Heart left ventricle (tissue), 16 donors: ENCODE data around the gene IFT122. TPM values are rescaled to one million over a fixed set of nuclear protein-coding genes. Genes with fewer than 3 reads are reported as not detected.

Source experiments
- ATAC-seq, 4 donors: fragments of 200-7000 bp; cut with Tn5 transposase; one replicate each; pipeline ENCODE4 v1.9.1; 2020 to 2022; ENCODE audit warnings: moderate library complexity in 4 of 4, mild to moderate bottlenecking in 3 of 4, moderate number of reproducible peaks in 1 of 4
- DNase-seq, 5 donors: peaks; one replicate each; pipeline ENCODE4 v3.0.0-alpha.2; 2020
- H3K27ac ChIP-seq, 12 donors: fragments of 200-600 bp; sonication (generic) in 4 of 12; one replicate each; pipeline versions ENCODE4 v1.5.0 to v1.8.0; 2016 to 2022; ENCODE audit warnings: mild to moderate bottlenecking in 2 of 12
- H3K27me3 ChIP-seq, 9 donors: fragments of 200-600 bp; sonication (generic) in 2 of 9; one replicate each; pipeline versions ENCODE4 v1.5.1 to v1.8.0; 2016 to 2022; ENCODE audit warnings: mild to moderate bottlenecking in 3 of 9
- H3K36me3 ChIP-seq, 9 donors: fragments of 200-600 bp; sonication (generic) in 2 of 9; one replicate each; pipeline versions ENCODE4 v1.5.0 to v1.8.0; 2018 to 2022; ENCODE audit warnings: mild to moderate bottlenecking in 2 of 9
- H3K4me1 ChIP-seq, 12 donors: fragments of 200-600 bp; sonication (generic) in 4 of 12; one replicate each; pipeline versions ENCODE4 v1.5.0 to v1.8.0; 2016 to 2022; ENCODE audit warnings: mild to moderate bottlenecking in 3 of 12
- H3K4me3 ChIP-seq, 12 donors: fragments of 200-600 bp; sonication (generic) in 4 of 12; one replicate each; pipeline versions ENCODE4 v1.5.0 to v1.8.0; 2017 to 2022; ENCODE audit warnings: mild to moderate bottlenecking in 9 of 12, moderate library complexity in 4 of 12
- H3K9me3 ChIP-seq, 12 donors: fragments of 200-600 bp; sonication (generic) in 4 of 12; one replicate each; pipeline versions ENCODE4 v1.5.0 to v1.8.0; 2016 to 2022; ENCODE audit warnings: mild to moderate bottlenecking in 1 of 12
- POLR2A ChIP-seq, 2 donors: fragments of 450-650 bp; IDR thresholded peaks; one replicate each; pipeline ENCODE4 v1.6.1; 2017; ENCODE audit warnings: antibody characterized with exemption in 2 of 2, mild to moderate bottlenecking in 2 of 2, moderate library complexity in 2 of 2
- WGBS, 4 donors: extraction: QIAGEN DNeasy Blood & Tissue Kit in 2 of 4; methylation state at CpG; one replicate each; pipeline versions ENCODE4 v1.1.5 to v1.1.7; 2013 to 2018; 5-methylcytosine and 5-hydroxymethylcytosine counted together
- intact Hi-C, 10 donors: fragments of 100-400 bp; cut with DNase I; formaldehyde crosslinking; loops; one replicate each; pipeline versions ENCODE4 v1.11.1 to v1.14.2; 2022
- polyA plus RNA-seq, 2 donors: library from polyadenylated mRNA; stranded (reverse); fragments of 200-250 nt; gene quantifications; one replicate each; pipeline ENCODE4 v1.2.3, GENCODE V29; 2013
- total RNA-seq, 9 donors: library from RNA; depleted of rRNA in 2 of 9; stranded (reverse); fragments of >200 nt in 2 of 9; fragmentation: NEBNext Ultra II Directional in 3 of 9; extraction: Animal tissue kit (Norgen Biotek cat#: 25700) in 3 of 9; gene quantifications; one replicate each; pipeline versions ENCODE4 v1.1.0 to v1.2.4, GENCODE V29; 2016 to 2023
- TF ChIP-seq, protein P1 (sequence below), 12 donors: fragments of 200-600 bp; sonication (generic) in 4 of 12; IDR thresholded peaks; one replicate each; pipeline versions ENCODE4 v1.5.0 to v1.8.0; 2018 to 2022; ENCODE audit warnings: antibody characterized with exemption in 12 of 12, mild to moderate bottlenecking in 5 of 12
- donor health status: ischemic (EF 13 %, LVEDD 7.1; RV severe dilation, severe dysfunction).
- donor health status: healthy with polysubstance abuse.
- donor health status: DM: no; HTN: yes; CAD: no.
- donor health status: DM: no; HTN: no; CAD: no.
- donor health status: ischemic (EF 25% LVEDD 6.9; RV normal size, moderate dysfunction).
- donor health status: ischemic (EF 25% LVEDD 5.7; RV mildly dilated, moderate dysfunction).
- donor health status: healthy.
- donor health status: DM: yes; HTN: yes; CAD: no.
- donor health status: ischemic (EF 35%, LVEDD 5.7; RV mildly dilated, moderate dysfunction).
- donor health status: nonischemic (EF 11% LVEDD 7.7; RV severe dilation, severe dysfunction).
- donor health status: DM: yes; HTN: yes; CAD: no.
- donor health status: PGD.
- donor health status: ischemic (EF 29% LVEDD 5.4; RV normal size, mild dysfunction).
- donor health status: nonischemic (EF 23%, LVEDD 6.1; RV moderate dilation, normal function).

Gene IFT122
- total and polyA plus RNA-seq, 11 donors: 7.2 to 34.2 (median 16.6) TPM

- WGBS, 4 donors: 85 to 89% (median 87%) methylated on average over 19 of the region's 19 CpGs
- H3K27ac ChIP-seq: peak overlapping the region in 2 of 12 donors; percentile 45 to 87
- ATAC-seq (no peak), DNase-seq (no peak)
- peaks cover 16 to 96% (median 75%) of the 10 kb centered on the region in 12 donors for H3K4me1 ChIP-seq
- no peak overlapping the region for H3K4me3 ChIP-seq
- peaks cover 0 to 99% (median 76%) of the 10 kb centered on the region in 9 donors for H3K36me3 ChIP-seq
- H3K9me3 ChIP-seq: no peaks in the 10 kb centered on the region
- TF ChIP-seq, protein P1, sequence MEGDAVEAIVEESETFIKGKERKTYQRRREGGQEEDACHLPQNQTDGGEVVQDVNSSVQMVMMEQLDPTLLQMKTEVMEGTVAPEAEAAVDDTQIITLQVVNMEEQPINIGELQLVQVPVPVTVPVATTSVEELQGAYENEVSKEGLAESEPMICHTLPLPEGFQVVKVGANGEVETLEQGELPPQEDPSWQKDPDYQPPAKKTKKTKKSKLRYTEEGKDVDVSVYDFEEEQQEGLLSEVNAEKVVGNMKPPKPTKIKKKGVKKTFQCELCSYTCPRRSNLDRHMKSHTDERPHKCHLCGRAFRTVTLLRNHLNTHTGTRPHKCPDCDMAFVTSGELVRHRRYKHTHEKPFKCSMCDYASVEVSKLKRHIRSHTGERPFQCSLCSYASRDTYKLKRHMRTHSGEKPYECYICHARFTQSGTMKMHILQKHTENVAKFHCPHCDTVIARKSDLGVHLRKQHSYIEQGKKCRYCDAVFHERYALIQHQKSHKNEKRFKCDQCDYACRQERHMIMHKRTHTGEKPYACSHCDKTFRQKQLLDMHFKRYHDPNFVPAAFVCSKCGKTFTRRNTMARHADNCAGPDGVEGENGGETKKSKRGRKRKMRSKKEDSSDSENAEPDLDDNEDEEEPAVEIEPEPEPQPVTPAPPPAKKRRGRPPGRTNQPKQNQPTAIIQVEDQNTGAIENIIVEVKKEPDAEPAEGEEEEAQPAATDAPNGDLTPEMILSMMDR (IDR thresholded peaks at IDR 0.05): no peak
- H3K27me3 ChIP-seq: no peaks in the 10 kb centered on the region
- intact Hi-C loops: loop anchor here in 8 of 10 donors (5.0 kb wide), 5 partner anchors 34 to 71 kb away; partner anchors contain the start of gene PLXND1 (in 1 of the 8)
These were observed 122.8 kb downstream of the IFT122 start for GRCh38 chr3:129562803-129563202.

DNA sequence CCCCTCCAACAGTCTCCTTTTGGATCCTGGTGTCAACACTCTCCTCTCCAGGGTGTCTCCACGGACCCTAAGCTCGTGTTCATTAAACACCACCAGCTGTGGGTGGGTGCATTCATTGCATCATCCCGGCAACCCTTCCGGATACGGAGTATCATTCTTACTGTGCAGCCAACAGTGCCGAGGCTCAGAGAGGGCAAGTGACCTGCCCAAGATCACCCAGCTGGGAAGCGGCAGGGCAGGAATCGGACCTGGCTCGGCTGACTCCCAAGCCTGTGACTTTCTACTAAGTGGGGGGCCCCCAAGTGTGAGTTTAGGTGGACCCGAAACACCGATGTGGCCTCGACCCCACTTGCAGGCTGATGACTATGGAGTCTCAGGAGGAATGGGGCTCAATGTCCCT, 123.3 kb downstream of the IFT122 start:
- peaks cover 15 to 94% (median 73%) of the 10 kb centered on the region in 12 donors for H3K4me1 ChIP-seq
- intact Hi-C loops: loop anchor here in 8 of 10 donors (5.0 kb wide), 5 partner anchors 34 to 71 kb away; partner anchors contain the start of gene PLXND1 (in 1 of the 8)
- H3K4me3 ChIP-seq: no peak overlapping the region
- H3K27me3 ChIP-seq: no peaks in the 10 kb centered on the region
- WGBS, 4 donors: 86 to 90% (median 87%) methylated on average over 12 of the region's 12 CpGs
- ATAC-seq (no peak), DNase-seq (no peak)
- H3K27ac ChIP-seq: peak overlapping the region in 10 of 12 donors; percentile 22 to 87 (median 44)
- no peak for TF ChIP-seq POLR2A (IDR thresholded peaks at IDR 0.05)
- TF ChIP-seq, protein P1 (IDR thresholded peaks at IDR 0.05): no peak
- H3K9me3 ChIP-seq: no peaks in the 10 kb centered on the region
- peaks cover 0 to 99% (median 76%) of the 10 kb centered on the region in 9 donors for H3K36me3 ChIP-seq

GRCh38 chr3:129563850-129564535, 124.0 kb downstream of the IFT122 start:
- Histone ChIP-seq H3K36me3 (peaks cover 0 to 99% (median 76%) of the 10 kb centered on the region in 9 donors), H3K27me3 (no peaks in the 10 kb centered on the region), H3K27ac (peak overlapping the region in 11 of 12 donors; percentile 22 to 73 (median 45)), H3K4me3 (no peak overlapping the region), H3K9me3 (no peaks in the 10 kb centered on the region), H3K4me1 (peaks cover 11 to 88% (median 66%) of the 10 kb centered on the region in 12 donors)
- intact Hi-C loops: loop anchor here in 8 of 10 donors (1.0 to 5.0 kb wide), 6 partner anchors 26 to 72 kb away; partner anchors contain the start of gene PLXND1 (in 1 of the 8)
- TF ChIP-seq, protein P1 (IDR thresholded peaks at IDR 0.05): no peak
- TF ChIP-seq POLR2A (IDR thresholded peaks at IDR 0.05): no peak
- peak in 2 of 4 donors; percentile 6 to 25 for ATAC-seq
- DNase-seq: peak in 1 of 5 donors; percentile 59
- WGBS, 4 donors: 50 to 71% (median 64%) methylated on average over 4 to 8 of the region's 8 CpGs

- TF ChIP-seq, protein P1 (IDR thresholded peaks at IDR 0.05): no peak
- no peak for TF ChIP-seq POLR2A (IDR thresholded peaks at IDR 0.05)
- DNase-seq (no peak), ATAC-seq (no peak)
- Histone ChIP-seq H3K36me3 (peaks cover 0 to 99% (median 77%) of the 10 kb centered on the region in 9 donors), H3K4me3 (no peak overlapping the region), H3K27me3 (no peaks in the 10 kb centered on the region), H3K9me3 (no peaks in the 10 kb centered on the region), H3K27ac (peak overlapping the region in 10 of 12 donors; percentile 1 to 73 (median 42)), H3K4me1 (peaks cover 11 to 76% (median 59%) of the 10 kb centered on the region in 12 donors)
- 67 to 92% (median 89%) methylated on average over 2 to 21 of the region's 21 CpGs for WGBS, 4 donors
- intact Hi-C loops: loop anchor here in 8 of 10 donors (1.0 to 5.0 kb wide), 6 partner anchors 25 to 73 kb away; partner anchors contain the start of gene PLXND1 (in 1 of the 8)
These were observed 125.1 kb downstream of the IFT122 start for GRCh38 chr3:129564981-129565644.
